GM21529 (cell line): Measurements from ENCODE around the gene LEKR1.
"Not testable (repeated sequence)": the region's sequence is repeated elsewhere in the genome, so short reads cannot be mapped to it uniquely, and the experiment has no call there.

Source experiments
- ATAC-seq: cut with Tn5 transposase; IDR thresholded peaks from one replicate; pipeline ENCODE4 v1.9.1; 2021; ENCODE audit not compliant: unreplicated experiment

Gene LEKR1

GRCh38 chr3:156803952-156804741 is 22.0 kb upstream of the LEKR1 start:
- ATAC-seq: no peak

- ATAC-seq: no peak
Observed at GRCh38 chr3:156806698-156807097, 19.5 kb upstream of the LEKR1 start.

GRCh38 chr3:156808025-156808424 is 18.1 kb upstream of the LEKR1 start:
- ATAC-seq: no peak

GRCh38 chr3:156811089-156811862 is 14.9 kb upstream of the LEKR1 start:
- ATAC-seq: no peak

GRCh38 chr3:156812521-156813335 is 13.4 kb upstream of the LEKR1 start:
- ATAC-seq: no peak

GRCh38 chr3:156814295-156814694 is 11.9 kb upstream of the LEKR1 start:
- ATAC-seq: no peak

- ATAC-seq: peak; percentile 26
Observed at GRCh38 chr3:156816091-156816793, 9.9 kb upstream of the LEKR1 start.

GRCh38 chr3:156816794-156817645 is 9.1 kb upstream of the LEKR1 start:
- ATAC-seq: peak; percentile 71

GRCh38 chr3:156817646-156818272 is 8.4 kb upstream of the LEKR1 start:
- no peak for ATAC-seq

- no peak for ATAC-seq
Observed at GRCh38 chr3:156818273-156818651, 7.9 kb upstream of the LEKR1 start.

- no peak for ATAC-seq
Observed at GRCh38 chr3:156818890-156819289, 7.3 kb upstream of the LEKR1 start.

- no peak for ATAC-seq
Observed at GRCh38 chr3:156819842-156820691, 6.1 kb upstream of the LEKR1 start.

- ATAC-seq: no peak
Observed at GRCh38 chr3:156820692-156821080, 5.5 kb upstream of the LEKR1 start.

GRCh38 chr3:156822626-156823260 is 3.4 kb upstream of the LEKR1 start:
- not testable (repeated sequence) for ATAC-seq

GRCh38 chr3:156825795-156826143 is 384 bp upstream of the LEKR1 start:
- peak; percentile 46 for ATAC-seq

- no peak for ATAC-seq
Observed at GRCh38 chr3:156826896-156827882, 1.0 kb downstream of the LEKR1 start.

- ATAC-seq: no peak
Observed at GRCh38 chr3:156831006-156831405, 4.9 kb downstream of the LEKR1 start.
